ENCODE measurements around the gene CCSAP. TPM values are rescaled to one million over a fixed set of nuclear protein-coding genes. Genes with fewer than 3 reads are reported as not detected.

Gene CCSAP
- total RNA-seq, 4 donors from 2014 or later: 0.51 to 14.2 (median 4.3) TPM

DNA sequence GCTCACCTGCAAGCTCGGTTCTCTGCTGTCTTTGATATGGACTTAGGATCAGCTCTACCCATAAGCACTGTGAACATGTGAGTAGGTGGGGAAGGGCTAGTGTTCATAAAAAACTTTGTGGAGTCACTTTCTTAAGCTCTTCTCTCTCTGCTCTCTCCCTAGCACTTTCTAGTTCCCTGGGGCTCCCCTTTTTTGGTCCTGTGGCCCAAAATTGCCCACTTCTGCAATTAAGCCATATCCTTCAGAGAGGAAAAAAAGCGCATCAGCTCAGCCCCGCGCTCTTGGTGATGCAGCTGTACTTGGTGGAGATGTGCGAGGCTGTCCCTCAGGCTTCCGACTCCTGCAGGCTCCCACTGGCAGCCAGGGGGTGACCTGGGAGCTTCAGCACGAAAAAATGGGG, 23.4 kb downstream of the CCSAP start:
- H3K27me3 ChIP-seq: no peaks in the 10 kb centered on the region
- H3K9me3 ChIP-seq: no peaks in the 10 kb centered on the region
- no peak for DNase-seq
- no peak for TF ChIP-seq POLR2A (IDR thresholded peaks at IDR 0.05)
- TF ChIP-seq, protein P1, sequence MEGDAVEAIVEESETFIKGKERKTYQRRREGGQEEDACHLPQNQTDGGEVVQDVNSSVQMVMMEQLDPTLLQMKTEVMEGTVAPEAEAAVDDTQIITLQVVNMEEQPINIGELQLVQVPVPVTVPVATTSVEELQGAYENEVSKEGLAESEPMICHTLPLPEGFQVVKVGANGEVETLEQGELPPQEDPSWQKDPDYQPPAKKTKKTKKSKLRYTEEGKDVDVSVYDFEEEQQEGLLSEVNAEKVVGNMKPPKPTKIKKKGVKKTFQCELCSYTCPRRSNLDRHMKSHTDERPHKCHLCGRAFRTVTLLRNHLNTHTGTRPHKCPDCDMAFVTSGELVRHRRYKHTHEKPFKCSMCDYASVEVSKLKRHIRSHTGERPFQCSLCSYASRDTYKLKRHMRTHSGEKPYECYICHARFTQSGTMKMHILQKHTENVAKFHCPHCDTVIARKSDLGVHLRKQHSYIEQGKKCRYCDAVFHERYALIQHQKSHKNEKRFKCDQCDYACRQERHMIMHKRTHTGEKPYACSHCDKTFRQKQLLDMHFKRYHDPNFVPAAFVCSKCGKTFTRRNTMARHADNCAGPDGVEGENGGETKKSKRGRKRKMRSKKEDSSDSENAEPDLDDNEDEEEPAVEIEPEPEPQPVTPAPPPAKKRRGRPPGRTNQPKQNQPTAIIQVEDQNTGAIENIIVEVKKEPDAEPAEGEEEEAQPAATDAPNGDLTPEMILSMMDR (IDR thresholded peaks at IDR 0.05): no peak
- H3K27ac ChIP-seq: no peak overlapping the region
- intact Hi-C loops (cut with DNase I; ENCODE audit: low total_unique reads): no loop called here
- no peak overlapping the region for H3K4me3 ChIP-seq
- no peaks in the 10 kb centered on the region for H3K4me1 ChIP-seq
- H3K36me3 ChIP-seq: no peaks in the 10 kb centered on the region

DNA sequence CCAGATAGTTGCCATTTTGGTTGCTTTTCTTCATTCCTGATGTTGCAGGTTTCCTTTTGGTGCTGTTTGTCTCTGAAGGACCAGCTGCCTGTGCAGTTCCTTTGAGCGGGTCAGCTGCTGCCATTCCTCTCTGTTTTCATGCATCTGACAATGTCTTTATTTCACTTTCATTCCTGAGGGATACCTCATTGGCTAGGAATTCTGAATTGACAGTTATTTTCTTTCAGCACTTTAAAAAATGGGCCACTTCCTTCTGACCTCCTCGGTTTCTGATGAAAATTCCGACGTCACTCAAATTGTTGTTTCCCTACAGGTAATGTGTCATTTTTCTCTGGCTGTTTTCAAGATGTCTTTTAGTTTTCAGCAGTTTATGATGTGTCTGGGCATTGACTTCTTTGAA, 24.8 kb downstream of the CCSAP start:
- DNase-seq: no peak
- no peaks in the 10 kb centered on the region for H3K9me3 ChIP-seq
- H3K27me3 ChIP-seq: no peaks in the 10 kb centered on the region
- TF ChIP-seq POLR2A (IDR thresholded peaks at IDR 0.05): no peak
- TF ChIP-seq, protein P1 (IDR thresholded peaks at IDR 0.05): no peak
- H3K36me3 ChIP-seq: no peaks in the 10 kb centered on the region
- no peaks in the 10 kb centered on the region for H3K4me1 ChIP-seq
- intact Hi-C loops (cut with DNase I; ENCODE audit: low total_unique reads): no loop called here
- H3K4me3 ChIP-seq: no peak overlapping the region
- no peak overlapping the region for H3K27ac ChIP-seq

DNA sequence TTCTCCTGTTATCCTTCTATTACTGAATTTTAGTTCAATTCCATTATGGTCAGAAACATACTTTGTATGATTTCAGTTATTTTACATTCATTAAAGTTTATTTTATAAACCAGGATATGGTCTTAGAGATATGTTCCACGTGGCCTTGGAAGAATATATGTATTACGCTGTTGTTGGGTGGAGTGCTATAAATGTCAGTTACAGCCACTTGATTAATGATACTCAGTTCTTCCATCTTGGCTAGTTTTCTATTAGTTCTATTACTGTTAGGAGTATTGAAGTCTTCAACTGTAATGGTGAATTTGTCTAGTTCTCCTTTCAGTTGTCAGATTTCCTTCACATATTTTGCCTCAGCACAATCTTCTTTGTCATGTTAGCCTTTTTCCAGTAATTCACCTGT, 26.7 kb downstream of the CCSAP start:
- Histone ChIP-seq H3K4me3 (no peak overlapping the region), H3K36me3 (no peaks in the 10 kb centered on the region), H3K27ac (no peak overlapping the region), H3K9me3 (no peaks in the 10 kb centered on the region), H3K4me1 (no peaks in the 10 kb centered on the region), H3K27me3 (no peaks in the 10 kb centered on the region)
- TF ChIP-seq, protein P1 (IDR thresholded peaks at IDR 0.05): no peak
- TF ChIP-seq POLR2A (IDR thresholded peaks at IDR 0.05): no peak
- intact Hi-C loops (cut with DNase I; ENCODE audit: low total_unique reads): no loop called here
- DNase-seq: no peak

DNA sequence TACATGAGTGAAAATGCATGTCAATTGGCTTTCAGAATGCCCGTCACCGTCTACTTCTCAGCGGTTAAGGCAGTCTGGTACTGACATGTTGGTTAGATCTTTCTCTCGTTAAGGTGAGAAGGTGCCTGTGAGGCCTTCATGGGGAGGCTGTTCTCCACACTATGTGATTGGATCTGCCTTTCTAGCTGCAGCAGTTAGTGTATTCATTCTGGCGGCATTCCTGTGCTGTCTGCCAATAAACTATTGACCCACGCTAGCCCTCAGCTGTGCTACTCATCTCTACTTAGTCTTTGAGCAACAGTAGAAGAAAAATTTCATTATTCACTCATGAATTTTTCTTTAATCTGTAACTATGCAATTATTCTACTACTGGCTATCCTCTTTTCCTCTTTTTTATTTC, 32.0 kb downstream of the CCSAP start:
- Histone ChIP-seq H3K9me3 (no peaks in the 10 kb centered on the region), H3K36me3 (no peaks in the 10 kb centered on the region), H3K27ac (no peak overlapping the region), H3K4me3 (no peak overlapping the region), H3K27me3 (no peaks in the 10 kb centered on the region), H3K4me1 (no peaks in the 10 kb centered on the region)
- no peak for DNase-seq
- intact Hi-C loops (cut with DNase I; ENCODE audit: low total_unique reads): no loop called here
- TF ChIP-seq, protein P1 (IDR thresholded peaks at IDR 0.05): no peak
- TF ChIP-seq POLR2A (IDR thresholded peaks at IDR 0.05): no peak

DNA sequence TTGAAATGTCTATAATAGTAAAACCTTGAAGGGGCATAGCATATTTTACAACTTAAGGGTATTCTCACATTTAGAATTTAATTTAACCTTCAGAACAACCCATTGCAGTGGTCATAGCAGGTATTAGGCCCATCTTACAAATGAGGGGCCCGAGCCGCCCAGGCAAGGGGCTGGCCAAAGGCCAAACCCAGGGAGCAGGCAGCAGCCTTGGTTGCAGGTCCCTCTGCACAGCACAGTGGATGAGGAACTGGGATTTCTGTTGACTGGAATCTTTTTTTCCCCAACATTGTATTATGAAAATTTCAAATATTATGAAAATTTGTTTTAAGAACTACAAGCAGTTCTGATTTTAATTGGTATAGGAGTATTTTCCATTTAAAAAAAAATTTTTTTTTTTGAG, 33.2 kb downstream of the CCSAP start:
- H3K9me3 ChIP-seq: no peaks in the 10 kb centered on the region
- H3K27me3 ChIP-seq: no peaks in the 10 kb centered on the region
- H3K36me3 ChIP-seq: no peaks in the 10 kb centered on the region
- no peak overlapping the region for H3K27ac ChIP-seq
- intact Hi-C loops (cut with DNase I; ENCODE audit: low total_unique reads): no loop called here
- no peak overlapping the region for H3K4me3 ChIP-seq
- no peaks in the 10 kb centered on the region for H3K4me1 ChIP-seq
- no peak for DNase-seq
- TF ChIP-seq, protein P1 (IDR thresholded peaks at IDR 0.05): no peak
- TF ChIP-seq POLR2A (IDR thresholded peaks at IDR 0.05): no peak

Data from uterus (tissue), 4 donors.